Skeletal muscle satellite cell (primary cell): ENCODE measurements around the gene SMIM29. TPM values are rescaled to one million over a fixed set of nuclear protein-coding genes. Genes with fewer than 3 reads are reported as not detected.
A peak's percentile ranks its signal among the peaks of the same experiment; 100 is the strongest.

ENCODE experiments used
- H3K27me3 ChIP-seq: 2 replicates; pipeline ENCODE4 v1.7.0; 2013; ENCODE audit warnings: low read length; ENCODE audit not compliant: control insufficient read depth, insufficient read depth
- H3K36me3 ChIP-seq: 2 replicates; pipeline ENCODE4 v1.7.0; 2013; ENCODE audit warnings: mild to moderate bottlenecking, control low read depth, low read length; ENCODE audit not compliant: insufficient read depth
- H3K4me1 ChIP-seq: 2 replicates; pipeline ENCODE4 v1.7.0; 2013; ENCODE audit warnings: low read length; ENCODE audit not compliant: control insufficient read depth, insufficient read depth
- H3K4me2 ChIP-seq: 2 replicates; pipeline ENCODE4 v1.7.0; 2013; ENCODE audit warnings: mild to moderate bottlenecking, low read length
- H3K4me3 ChIP-seq: 2 replicates; pipeline ENCODE4 v1.7.0; 2013; ENCODE audit warnings: low read length
- H3K9ac ChIP-seq: 2 replicates; pipeline ENCODE4 v1.7.0; 2013; ENCODE audit warnings: mild to moderate bottlenecking, low read depth, low read length, moderate library complexity
- H3K9me3 ChIP-seq: replicated peaks from 2 replicates; pipeline ENCODE4 v1.7.0; 2013; ENCODE audit warnings: mild to moderate bottlenecking, control low read depth, low read length
- total RNA-seq: library from RNA; depleted of rRNA; stranded (reverse); fragments of >200 nt; gene quantifications from 2 replicates; pipeline ENCODE4 v1.2.3, GENCODE V29; 2012; rRNA removed

Gene SMIM29
- 43.2 and 49.9 TPM in 2 replicates for total RNA-seq

DNA sequence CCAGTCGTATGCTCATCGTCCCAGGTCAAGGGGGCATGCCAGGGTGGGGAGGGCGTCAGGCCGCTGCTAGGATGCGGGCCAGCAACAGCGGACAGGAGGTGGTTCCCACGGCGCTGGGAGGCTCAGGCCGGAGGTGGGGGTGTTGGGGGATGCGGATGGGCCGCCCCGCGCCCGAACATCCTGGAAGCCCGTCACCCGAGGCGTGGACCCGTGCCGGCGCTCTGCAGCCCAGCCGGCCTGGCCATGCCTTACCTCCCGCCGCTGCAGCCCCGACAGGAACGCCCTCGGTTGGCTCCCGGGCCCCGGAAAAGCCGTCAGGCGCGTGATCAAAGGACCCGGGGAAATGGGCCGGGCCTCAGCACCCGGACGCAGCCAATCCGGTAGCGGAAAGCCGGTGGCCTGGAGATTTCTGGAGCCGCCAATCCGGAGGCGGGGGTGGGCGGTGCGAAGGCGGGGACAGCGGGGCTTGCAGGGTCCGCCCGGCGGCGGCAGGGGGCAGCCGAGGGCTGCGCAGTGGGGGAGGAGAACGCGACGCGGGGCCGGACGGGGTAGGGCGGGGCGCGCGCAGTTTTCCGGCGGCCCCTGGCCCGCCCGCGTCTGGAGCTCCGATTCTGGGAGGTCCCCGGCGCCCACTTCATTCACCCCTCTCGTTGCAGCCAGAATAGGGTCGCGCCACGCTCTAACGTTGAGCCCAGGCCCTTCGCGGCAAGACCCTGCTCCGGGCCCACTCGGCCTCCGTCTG lies at the start of gene SMIM29:
Gene SMIM29, minus strand, starts transcription at position 280 of the 742 bp plus-strand sequence. CDS start 1,215 bp downstream, outside the sequence.
- Histone ChIP-seq H3K4me3 (peak within 1 kb of the TSS; percentile 84), H3K9me3 (no peaks in the 10 kb centered on the region), H3K27me3 (no peaks in the 10 kb centered on the region), H3K9ac (peak within 1 kb of the TSS; percentile 91), H3K4me1 (peaks cover 45% of the 10 kb centered on the region), H3K4me2 (peak within 1 kb of the TSS; percentile 97), H3K36me3 (peaks cover 11% of the 10 kb centered on the region)

DNA sequence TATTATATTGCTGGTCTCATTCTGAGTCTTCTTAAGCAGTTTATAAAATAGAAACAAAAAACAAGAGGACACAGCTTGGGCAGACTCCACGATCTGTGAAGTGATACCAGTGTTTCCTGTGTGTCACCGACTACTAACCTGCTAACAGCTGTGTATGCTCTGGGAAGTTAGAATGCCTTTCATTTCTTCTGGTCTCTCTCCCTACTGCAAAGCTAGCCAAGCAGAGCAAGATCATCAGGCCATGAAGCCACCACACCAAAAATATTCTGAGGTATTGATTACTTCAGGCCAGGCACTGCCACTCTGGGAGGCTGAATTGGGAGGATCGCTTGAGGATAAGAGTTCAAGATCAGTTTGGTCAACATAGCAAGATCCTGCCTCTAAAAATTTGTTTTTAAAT lies 46.9 kb upstream of the SMIM29 start:
- Histone ChIP-seq H3K9ac (no peak overlapping the region), H3K36me3 (peaks cover 19% of the 10 kb centered on the region), H3K4me3 (no peak overlapping the region)

GRCh38 chr6:34292954-34293353 lies 44.1 kb upstream of the SMIM29 start:
- no peaks in the 10 kb centered on the region for H3K27me3 ChIP-seq
- H3K9ac ChIP-seq, result no peak overlapping the region
- no peak overlapping the region for H3K4me2 ChIP-seq
- peaks cover 6% of the 10 kb centered on the region for H3K4me1 ChIP-seq
- H3K4me3 ChIP-seq, result no peak overlapping the region
- no peaks in the 10 kb centered on the region for H3K9me3 ChIP-seq
- peaks cover 24% of the 10 kb centered on the region for H3K36me3 ChIP-seq

More for the DNA sequence above, 46.9 kb upstream of the SMIM29 start:
- no peaks in the 10 kb centered on the region for H3K27me3 ChIP-seq
- no peak overlapping the region for H3K4me2 ChIP-seq
- H3K9me3 ChIP-seq, result no peaks in the 10 kb centered on the region
- peaks cover 6% of the 10 kb centered on the region for H3K4me1 ChIP-seq

DNA sequence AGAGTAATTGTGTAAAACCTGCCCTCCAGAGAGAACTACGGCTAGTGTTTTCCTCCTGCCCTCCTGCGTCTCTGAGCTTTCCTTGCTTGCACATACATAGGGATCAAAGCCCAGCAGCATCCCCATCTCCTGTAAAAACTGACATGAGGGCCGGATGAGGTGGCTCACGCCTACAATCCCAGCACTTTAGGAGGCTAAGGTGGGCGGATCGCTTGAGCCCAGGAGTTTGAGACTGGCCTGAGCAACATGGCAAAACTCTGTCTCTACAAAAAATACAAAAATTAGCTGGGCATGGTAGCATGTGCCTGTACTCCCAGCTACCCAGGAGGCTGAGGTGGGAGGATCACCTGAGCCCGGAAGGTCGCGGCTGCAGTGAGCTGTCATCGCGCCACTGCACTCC lies 40.3 kb upstream of the SMIM29 start:
- Histone ChIP-seq H3K4me3 (no peak overlapping the region), H3K9ac (no peak overlapping the region), H3K4me1 (no peaks in the 10 kb centered on the region), H3K36me3 (peaks cover 36% of the 10 kb centered on the region), H3K4me2 (no peak overlapping the region), H3K27me3 (no peaks in the 10 kb centered on the region), H3K9me3 (no peaks in the 10 kb centered on the region)

GRCh38 chr6:34288581-34288980 lies 39.8 kb upstream of the SMIM29 start:
- Histone ChIP-seq H3K4me1 (no peaks in the 10 kb centered on the region), H3K36me3 (peaks cover 34% of the 10 kb centered on the region), H3K9me3 (no peaks in the 10 kb centered on the region), H3K4me3 (no peak overlapping the region), H3K9ac (no peak overlapping the region), H3K4me2 (no peak overlapping the region), H3K27me3 (no peaks in the 10 kb centered on the region)

DNA sequence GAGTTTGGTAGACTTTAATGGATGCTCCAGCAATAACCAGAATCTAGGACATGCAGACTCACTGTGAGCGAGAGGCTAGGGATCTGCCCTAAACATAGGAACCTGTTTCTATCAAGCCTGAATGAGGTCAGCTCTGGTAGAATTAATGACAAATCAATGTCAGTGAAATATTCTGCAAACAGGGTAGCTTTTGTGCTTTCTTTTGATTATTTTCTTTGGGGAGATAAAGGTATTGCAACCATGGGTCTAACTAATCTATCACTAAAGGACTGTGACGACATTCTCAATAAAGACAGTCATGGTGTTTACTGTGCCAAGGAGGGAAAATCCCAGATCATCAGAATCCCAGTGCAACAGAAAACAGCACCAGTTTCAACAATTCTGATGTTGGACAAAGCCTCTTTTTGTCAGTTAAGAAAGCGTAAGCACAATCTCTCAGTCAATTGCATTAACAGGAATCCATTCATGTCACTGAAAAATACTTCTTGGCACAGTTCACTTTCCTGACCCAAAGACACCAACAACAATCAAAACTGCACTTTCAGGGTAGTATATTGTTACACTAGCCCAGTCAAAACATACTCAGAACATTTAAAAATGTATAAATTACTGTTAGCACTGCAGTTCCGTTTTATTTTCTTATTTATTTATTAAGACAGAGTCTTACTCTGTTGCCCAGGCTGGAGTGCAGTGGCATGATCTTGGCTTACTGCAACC lies 36.8 kb upstream of the SMIM29 start:
- Histone ChIP-seq H3K9me3 (no peaks in the 10 kb centered on the region), H3K27me3 (no peaks in the 10 kb centered on the region), H3K4me2 (no peak overlapping the region), H3K9ac (no peak overlapping the region), H3K4me3 (no peak overlapping the region), H3K4me1 (no peaks in the 10 kb centered on the region), H3K36me3 (peaks cover 17% of the 10 kb centered on the region)

- H3K4me3 ChIP-seq, result no peak overlapping the region
- H3K9me3 ChIP-seq, result no peaks in the 10 kb centered on the region
- no peaks in the 10 kb centered on the region for H3K27me3 ChIP-seq
- H3K36me3 ChIP-seq, result peaks cover 17% of the 10 kb centered on the region
- no peaks in the 10 kb centered on the region for H3K4me1 ChIP-seq
- no peak overlapping the region for H3K9ac ChIP-seq
- H3K4me2 ChIP-seq, result no peak overlapping the region
These were observed 36.0 kb upstream of the SMIM29 start for GRCh38 chr6:34284563-34285447.

GRCh38 chr6:34281702-34282334 lies 33.0 kb upstream of the SMIM29 start:
- Histone ChIP-seq H3K4me3 (no peak overlapping the region), H3K4me2 (no peak overlapping the region), H3K9ac (no peak overlapping the region), H3K27me3 (no peaks in the 10 kb centered on the region), H3K4me1 (no peaks in the 10 kb centered on the region), H3K9me3 (no peaks in the 10 kb centered on the region), H3K36me3 (peaks cover 14% of the 10 kb centered on the region)

DNA sequence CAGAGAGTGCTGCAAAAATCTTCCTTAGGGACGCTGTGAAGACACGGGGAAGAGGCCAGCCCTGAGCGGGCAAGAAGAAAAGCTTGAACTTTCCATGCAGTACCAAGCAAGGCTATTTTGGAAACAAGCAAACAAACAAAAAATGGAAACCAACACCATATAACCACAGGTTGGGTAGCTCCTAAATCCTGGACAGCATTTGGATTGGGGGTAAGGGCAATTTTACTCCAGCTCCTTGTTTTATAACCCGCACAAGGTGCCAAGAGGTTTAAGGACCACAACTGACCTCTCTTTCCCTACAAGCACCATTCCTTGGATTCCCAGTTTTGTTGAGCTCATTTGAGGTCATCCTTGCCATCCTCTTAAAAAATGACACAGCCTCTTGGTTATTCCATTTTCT lies 31.4 kb upstream of the SMIM29 start:
- no peaks in the 10 kb centered on the region for H3K9me3 ChIP-seq
- no peak overlapping the region for H3K9ac ChIP-seq
- H3K27me3 ChIP-seq, result no peaks in the 10 kb centered on the region
- H3K4me3 ChIP-seq, result no peak overlapping the region
- no peaks in the 10 kb centered on the region for H3K4me1 ChIP-seq
- H3K36me3 ChIP-seq, result peaks cover 14% of the 10 kb centered on the region
- no peak overlapping the region for H3K4me2 ChIP-seq

- Histone ChIP-seq H3K9ac (no peak overlapping the region), H3K4me1 (no peaks in the 10 kb centered on the region), H3K4me3 (no peak overlapping the region), H3K27me3 (no peaks in the 10 kb centered on the region), H3K4me2 (no peak overlapping the region), H3K9me3 (no peaks in the 10 kb centered on the region), H3K36me3 (peaks cover 11% of the 10 kb centered on the region)
These were observed 30.0 kb upstream of the SMIM29 start for GRCh38 chr6:34278833-34279232.

GRCh38 chr6:34277763-34278112 lies 28.9 kb upstream of the SMIM29 start:
- Histone ChIP-seq H3K4me2 (no peak overlapping the region), H3K9ac (no peak overlapping the region), H3K36me3 (peaks cover 11% of the 10 kb centered on the region), H3K4me3 (no peak overlapping the region), H3K4me1 (no peaks in the 10 kb centered on the region), H3K27me3 (no peaks in the 10 kb centered on the region), H3K9me3 (no peaks in the 10 kb centered on the region)
